GM21515 (cell line): ENCODE data around the gene GATB.

ENCODE experiments used
- ATAC-seq: cut with Tn5 transposase; IDR thresholded peaks from one replicate; pipeline ENCODE4 v1.9.1; 2021; ENCODE audit not compliant: unreplicated experiment

Gene GATB

GRCh38 chr4:151656058-151656457, 104.7 kb downstream of the GATB start:
- ATAC-seq = no peak

- no peak for ATAC-seq
Observed at GRCh38 chr4:151653548-151653918, 107.3 kb downstream of the GATB start.

GRCh38 chr4:151652841-151653547, 107.8 kb downstream of the GATB start:
- no peak for ATAC-seq

GRCh38 chr4:151651496-151651895, 109.3 kb downstream of the GATB start:
- no peak for ATAC-seq

GRCh38 chr4:151649479-151649878, 111.3 kb downstream of the GATB start:
- no peak for ATAC-seq

- no peak for ATAC-seq
Observed at GRCh38 chr4:151646322-151646721, 114.5 kb downstream of the GATB start.

- no peak for ATAC-seq
Observed at GRCh38 chr4:151644622-151645021, 116.2 kb downstream of the GATB start.

GRCh38 chr4:151643564-151643963, 117.2 kb downstream of the GATB start:
- ATAC-seq = no peak

GRCh38 chr4:151641983-151642382, 118.8 kb downstream of the GATB start:
- no peak for ATAC-seq

- ATAC-seq = no peak
Observed at GRCh38 chr4:151641167-151641566, 119.6 kb downstream of the GATB start.

GRCh38 chr4:151640381-151640780, 120.4 kb downstream of the GATB start:
- no peak for ATAC-seq

- no peak for ATAC-seq
Observed at GRCh38 chr4:151638295-151638858, 122.4 kb downstream of the GATB start.

- ATAC-seq = no peak
Observed at GRCh38 chr4:151631349-151631748, 129.5 kb downstream of the GATB start.

- ATAC-seq = no peak
Observed at GRCh38 chr4:151629097-151629783, 131.6 kb downstream of the GATB start.

GRCh38 chr4:151628001-151628608, 132.7 kb downstream of the GATB start:
- no peak for ATAC-seq

- ATAC-seq = no peak
Observed at GRCh38 chr4:151627491-151627890, 133.3 kb downstream of the GATB start.

GRCh38 chr4:151626751-151627150, 134.1 kb downstream of the GATB start:
- no peak for ATAC-seq

- no peak for ATAC-seq
Observed at GRCh38 chr4:151626228-151626627, 134.6 kb downstream of the GATB start.

- ATAC-seq = no peak
Observed at GRCh38 chr4:151624626-151625565, 135.9 kb downstream of the GATB start.
